K562 (cell line): ENCODE results near the gene BCL2A1. TPM values are rescaled to one million over a fixed set of nuclear protein-coding genes. Genes with fewer than 3 reads are reported as not detected.

ENCODE experiments used
- CBX2 ChIP-seq: fragments of 200-600 bp; sonication (generic); IDR thresholded peaks from one replicate; pipeline ENCODE4 v1.6.1; 2012; ENCODE audit warnings: mild to moderate bottlenecking, low read length, inconsistent platforms; ENCODE audit not compliant: insufficient read depth, poor library complexity, severe bottlenecking
- CEBPB ChIP-seq: fragments of 450-650 bp; IDR thresholded peaks from 2 replicates; pipeline ENCODE4 v1.6.1; 2016; ENCODE audit warnings: missing genetic modification characterization, missing compliant biosample characterization
- CEBPG ChIP-seq, 3 experiments: fragments of 200-800 bp in 1 of 3; sonication (Bioruptor generic) in 1 of 3; sonication (generic) in 1 of 3; formaldehyde crosslinking in 1 of 3; IDR thresholded peaks in 2 of 3; conservative IDR thresholded peaks in 1 of 3; 2 replicates each; pipeline versions ENCODE4 v1.6.1 to v1.8.0; 2016 to 2022; ENCODE audit warnings: missing compliant biosample characterization in 2 of 3, missing genetic modification characterization in 2 of 3, mild to moderate bottlenecking in 1 of 3, missing genetic modification reagents in 1 of 3
- EHMT2 ChIP-seq: fragments of 450-650 bp; IDR thresholded peaks from 2 replicates; pipeline ENCODE4 v1.6.1; 2018; ENCODE audit warnings: antibody characterized with exemption
- FOXK2 ChIP-seq, 2 experiments: fragments of 450-650 bp; IDR thresholded peaks in 1 of 2; conservative IDR thresholded peaks in 1 of 2; 2 replicates each; pipeline ENCODE4 v1.6.1; 2016; ENCODE audit warnings: low read depth in 2 of 2, mild to moderate bottlenecking in 1 of 2
- KDM2B ChIP-seq: fragments of 250-450 bp; sonication (Bioruptor Pico); IDR thresholded peaks from 2 replicates; pipeline ENCODE4 v1.8.0; 2021; ENCODE audit warnings: mild to moderate bottlenecking, moderate library complexity
- KDM5B ChIP-seq: fragments of 200-600 bp; sonication (generic); IDR thresholded peaks from 2 replicates; pipeline ENCODE4 v1.6.1; 2012; ENCODE audit warnings: low read depth, mild to moderate bottlenecking, moderate library complexity, low read length, control low read depth, inconsistent platforms; ENCODE audit not compliant: insufficient replicate concordance
- PHB ChIP-seq: fragments of 250-450 bp; sonication (Bioruptor Pico); IDR thresholded peaks from 2 replicates; pipeline ENCODE4 v1.5.0; 2021
- ZFPM2 ChIP-seq: fragments of 250-450 bp; sonication (Bioruptor Pico); IDR thresholded peaks from 2 replicates; pipeline ENCODE4 v1.5.1; 2022; ENCODE audit warnings: mild to moderate bottlenecking
- ZNF184 ChIP-seq: sonication (generic); formaldehyde crosslinking; IDR thresholded peaks from 2 replicates; pipeline ENCODE4 v1.5.0; 2020; ENCODE audit warnings: missing genetic modification reagents
- ZNF507 ChIP-seq: conservative IDR thresholded peaks from 2 replicates; pipeline ENCODE4 v1.6.1; 2017; ENCODE audit warnings: missing genetic modification characterization, missing compliant biosample characterization
- polyA plus RNA-seq, 8 experiments: library from polyadenylated mRNA; depleted of rRNA in 4 of 8; stranded (reverse) in 5 of 8; unstranded in 3 of 8; fragments of >200 nt; fragmentation: Nextera tagmentation in 2 of 8; fragmentation: Illumina TruSeq in 1 of 8; extraction: Ambion mirVana in 2 of 8; extraction: Trizol in 1 of 8; gene quantifications; 2 replicates each; pipeline versions ENCODE4 v1.2.1 to v1.2.3, GENCODE V29; 2011 to 2014; ENCODE audit warnings: inconsistent platforms in 1 of 8, missing spikeins in 1 of 8
- total RNA-seq, 7 experiments: library from RNA; depleted of rRNA in 6 of 7; stranded (reverse); fragments of >200 nt in 6 of 7; fragmentation: Illumina TruSeq in 2 of 7; extraction: Trizol in 2 of 7; gene quantifications; 2 replicates each; pipeline versions ENCODE4 v1.2.1 to v1.2.3, GENCODE V29; 2011 to 2021; ENCODE audit warnings: low replicate concordance in 1 of 7
- TF ChIP-seq, protein P1 (sequence below): fragments of 150-350 bp; IDR thresholded peaks from 2 replicates; pipeline ENCODE4 v1.6.1; 2014; ENCODE audit warnings: low read depth, mild to moderate bottlenecking, low read length, borderline replicate concordance
- TF ChIP-seq, protein P2 (sequence below): fragments of 250-450 bp; sonication (Bioruptor Pico); IDR thresholded peaks from 2 replicates; pipeline ENCODE4 v1.8.0; 2022; ENCODE audit warnings: inconsistent platforms, mild to moderate bottlenecking, moderate library complexity, borderline replicate concordance
- TF ChIP-seq, protein P3 (sequence below): sonication (generic); formaldehyde crosslinking; IDR thresholded peaks from 2 replicates; pipeline ENCODE4 v1.8.0; 2022; ENCODE audit warnings: missing genetic modification reagents, mild to moderate bottlenecking, moderate library complexity, borderline replicate concordance
- TF ChIP-seq, protein P4 (sequence below): fragments of 450-650 bp; IDR thresholded peaks from 2 replicates; pipeline ENCODE4 v1.6.1; 2016; ENCODE audit warnings: borderline replicate concordance
- TF ChIP-seq, protein P5 (sequence below), 2 experiments: fragments of 450-650 bp; IDR thresholded peaks; 2 replicates each; pipeline ENCODE4 v1.6.1; 2016

Gene BCL2A1
- total and polyA plus RNA-seq, 9 of the 15 experiments (the other 6 are each of a cell fraction or from before 2014, with no cell fraction given), result 0.11 to 1.2 (median 0.25) TPM; not detected in 4

DNA sequence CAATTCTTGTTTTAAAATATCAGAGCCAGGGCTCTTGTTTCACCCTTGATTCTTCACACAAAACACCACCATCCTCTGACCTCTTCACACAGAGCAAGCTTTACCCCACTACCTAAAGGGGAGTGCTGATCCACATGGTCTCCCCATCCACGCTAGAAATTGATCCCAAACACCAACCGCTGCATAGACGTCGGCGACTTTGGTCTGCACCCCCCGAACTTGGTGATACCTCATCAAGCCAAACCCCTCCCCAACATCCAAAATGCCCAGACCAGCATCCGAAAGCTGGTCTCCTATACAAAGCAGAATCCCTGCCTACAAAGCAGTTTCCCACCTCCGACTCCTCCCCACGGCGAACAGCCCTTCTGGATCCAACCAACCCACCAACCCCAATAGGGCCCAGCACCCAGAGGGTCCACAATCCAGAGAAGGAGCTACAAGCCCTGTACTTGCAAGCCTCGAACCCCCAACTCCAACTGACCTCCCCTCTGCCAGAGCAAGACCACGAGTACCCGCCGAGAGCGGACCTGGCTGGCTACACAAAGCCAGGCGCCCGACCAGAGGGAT lies 48.4 kb downstream of the BCL2A1 start (continued):
- TF ChIP-seq, protein P1, sequence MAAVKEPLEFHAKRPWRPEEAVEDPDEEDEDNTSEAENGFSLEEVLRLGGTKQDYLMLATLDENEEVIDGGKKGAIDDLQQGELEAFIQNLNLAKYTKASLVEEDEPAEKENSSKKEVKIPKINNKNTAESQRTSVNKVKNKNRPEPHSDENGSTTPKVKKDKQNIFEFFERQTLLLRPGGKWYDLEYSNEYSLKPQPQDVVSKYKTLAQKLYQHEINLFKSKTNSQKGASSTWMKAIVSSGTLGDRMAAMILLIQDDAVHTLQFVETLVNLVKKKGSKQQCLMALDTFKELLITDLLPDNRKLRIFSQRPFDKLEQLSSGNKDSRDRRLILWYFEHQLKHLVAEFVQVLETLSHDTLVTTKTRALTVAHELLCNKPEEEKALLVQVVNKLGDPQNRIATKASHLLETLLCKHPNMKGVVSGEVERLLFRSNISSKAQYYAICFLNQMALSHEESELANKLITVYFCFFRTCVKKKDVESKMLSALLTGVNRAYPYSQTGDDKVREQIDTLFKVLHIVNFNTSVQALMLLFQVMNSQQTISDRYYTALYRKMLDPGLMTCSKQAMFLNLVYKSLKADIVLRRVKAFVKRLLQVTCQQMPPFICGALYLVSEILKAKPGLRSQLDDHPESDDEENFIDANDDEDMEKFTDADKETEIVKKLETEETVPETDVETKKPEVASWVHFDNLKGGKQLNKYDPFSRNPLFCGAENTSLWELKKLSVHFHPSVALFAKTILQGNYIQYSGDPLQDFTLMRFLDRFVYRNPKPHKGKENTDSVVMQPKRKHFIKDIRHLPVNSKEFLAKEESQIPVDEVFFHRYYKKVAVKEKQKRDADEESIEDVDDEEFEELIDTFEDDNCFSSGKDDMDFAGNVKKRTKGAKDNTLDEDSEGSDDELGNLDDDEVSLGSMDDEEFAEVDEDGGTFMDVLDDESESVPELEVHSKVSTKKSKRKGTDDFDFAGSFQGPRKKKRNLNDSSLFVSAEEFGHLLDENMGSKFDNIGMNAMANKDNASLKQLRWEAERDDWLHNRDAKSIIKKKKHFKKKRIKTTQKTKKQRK, result no peak
- TF ChIP-seq EHMT2 (no peak), CEBPB (no peak), KDM2B (CRISPR knock-in tag) (no peak), CEBPG (CRISPR knock-in tag; IDR thresholded peaks at IDR 0.05) (no peak), CEBPG (tag; conservative IDR thresholded peaks at IDR 0.05 in 1 of 2, IDR thresholded peaks at IDR 0.05 in 1 of 2) (no peak), ZNF184 (CRISPR knock-in tag) (no peak), CBX2 (no peak), ZFPM2 (CRISPR knock-in tag) (no peak), FOXK2 (conservative IDR thresholded peaks at IDR 0.05 in 1 of 2, IDR thresholded peaks at IDR 0.05 in 1 of 2; ENCODE audit: low read depth in 2 of 2) (no peak), PHB (CRISPR knock-in tag) (no peak), ZNF507 (tag) (no peak), KDM5B (peak; percentile 47)
- TF ChIP-seq, protein P2, sequence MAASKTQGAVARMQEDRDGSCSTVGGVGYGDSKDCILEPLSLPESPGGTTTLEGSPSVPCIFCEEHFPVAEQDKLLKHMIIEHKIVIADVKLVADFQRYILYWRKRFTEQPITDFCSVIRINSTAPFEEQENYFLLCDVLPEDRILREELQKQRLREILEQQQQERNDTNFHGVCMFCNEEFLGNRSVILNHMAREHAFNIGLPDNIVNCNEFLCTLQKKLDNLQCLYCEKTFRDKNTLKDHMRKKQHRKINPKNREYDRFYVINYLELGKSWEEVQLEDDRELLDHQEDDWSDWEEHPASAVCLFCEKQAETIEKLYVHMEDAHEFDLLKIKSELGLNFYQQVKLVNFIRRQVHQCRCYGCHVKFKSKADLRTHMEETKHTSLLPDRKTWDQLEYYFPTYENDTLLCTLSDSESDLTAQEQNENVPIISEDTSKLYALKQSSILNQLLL (CRISPR knock-in tag), result no peak
- TF ChIP-seq, protein P3, sequence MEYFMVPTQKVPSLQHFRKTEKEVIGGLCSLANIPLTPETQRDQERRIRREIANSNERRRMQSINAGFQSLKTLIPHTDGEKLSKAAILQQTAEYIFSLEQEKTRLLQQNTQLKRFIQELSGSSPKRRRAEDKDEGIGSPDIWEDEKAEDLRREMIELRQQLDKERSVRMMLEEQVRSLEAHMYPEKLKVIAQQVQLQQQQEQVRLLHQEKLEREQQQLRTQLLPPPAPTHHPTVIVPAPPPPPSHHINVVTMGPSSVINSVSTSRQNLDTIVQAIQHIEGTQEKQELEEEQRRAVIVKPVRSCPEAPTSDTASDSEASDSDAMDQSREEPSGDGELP (CRISPR knock-in tag), result no peak
- TF ChIP-seq, protein P4, sequence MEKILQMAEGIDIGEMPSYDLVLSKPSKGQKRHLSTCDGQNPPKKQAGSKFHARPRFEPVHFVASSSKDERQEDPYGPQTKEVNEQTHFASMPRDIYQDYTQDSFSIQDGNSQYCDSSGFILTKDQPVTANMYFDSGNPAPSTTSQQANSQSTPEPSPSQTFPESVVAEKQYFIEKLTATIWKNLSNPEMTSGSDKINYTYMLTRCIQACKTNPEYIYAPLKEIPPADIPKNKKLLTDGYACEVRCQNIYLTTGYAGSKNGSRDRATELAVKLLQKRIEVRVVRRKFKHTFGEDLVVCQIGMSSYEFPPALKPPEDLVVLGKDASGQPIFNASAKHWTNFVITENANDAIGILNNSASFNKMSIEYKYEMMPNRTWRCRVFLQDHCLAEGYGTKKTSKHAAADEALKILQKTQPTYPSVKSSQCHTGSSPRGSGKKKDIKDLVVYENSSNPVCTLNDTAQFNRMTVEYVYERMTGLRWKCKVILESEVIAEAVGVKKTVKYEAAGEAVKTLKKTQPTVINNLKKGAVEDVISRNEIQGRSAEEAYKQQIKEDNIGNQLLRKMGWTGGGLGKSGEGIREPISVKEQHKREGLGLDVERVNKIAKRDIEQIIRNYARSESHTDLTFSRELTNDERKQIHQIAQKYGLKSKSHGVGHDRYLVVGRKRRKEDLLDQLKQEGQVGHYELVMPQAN, result peak; percentile 37
- TF ChIP-seq, protein P5, sequence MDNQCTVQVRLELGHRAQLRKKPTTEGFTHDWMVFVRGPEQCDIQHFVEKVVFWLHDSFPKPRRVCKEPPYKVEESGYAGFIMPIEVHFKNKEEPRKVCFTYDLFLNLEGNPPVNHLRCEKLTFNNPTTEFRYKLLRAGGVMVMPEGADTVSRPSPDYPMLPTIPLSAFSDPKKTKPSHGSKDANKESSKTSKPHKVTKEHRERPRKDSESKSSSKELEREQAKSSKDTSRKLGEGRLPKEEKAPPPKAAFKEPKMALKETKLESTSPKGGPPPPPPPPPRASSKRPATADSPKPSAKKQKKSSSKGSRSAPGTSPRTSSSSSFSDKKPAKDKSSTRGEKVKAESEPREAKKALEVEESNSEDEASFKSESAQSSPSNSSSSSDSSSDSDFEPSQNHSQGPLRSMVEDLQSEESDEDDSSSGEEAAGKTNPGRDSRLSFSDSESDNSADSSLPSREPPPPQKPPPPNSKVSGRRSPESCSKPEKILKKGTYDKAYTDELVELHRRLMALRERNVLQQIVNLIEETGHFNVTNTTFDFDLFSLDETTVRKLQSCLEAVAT (IDR thresholded peaks at IDR 0.05), result no peak
